Mucosa of rectum (tissue), 2 donors: ENCODE results near the gene ATG16L2.
A peak's percentile ranks its signal among the peaks of the same experiment; 100 is the strongest.

Source experiments
- H3K27ac ChIP-seq, 2 donors: one replicate each; pipeline ENCODE4 v1.7.0; 2013; ENCODE audit warnings: inconsistent platforms in 2 of 2, low read depth in 2 of 2, low read length in 2 of 2
- H3K27me3 ChIP-seq, 2 donors: one replicate each; pipeline ENCODE4 v1.7.0; 2013; ENCODE audit warnings: low read length in 2 of 2; ENCODE audit not compliant: control insufficient read depth in 2 of 2, insufficient read depth in 2 of 2
- H3K36me3 ChIP-seq, 2 donors: one replicate each; pipeline ENCODE4 v1.7.0; 2013; ENCODE audit warnings: low read length in 2 of 2; ENCODE audit not compliant: control insufficient read depth in 2 of 2, insufficient read depth in 2 of 2
- H3K4me1 ChIP-seq, 2 donors: one replicate each; pipeline ENCODE4 v1.7.0; 2013; ENCODE audit warnings: low read length in 2 of 2, mild to moderate bottlenecking in 1 of 2; ENCODE audit not compliant: control insufficient read depth in 2 of 2, insufficient read depth in 2 of 2
- H3K4me3 ChIP-seq, 2 donors: one replicate each; pipeline ENCODE4 v1.7.0; 2013; ENCODE audit warnings: low read length in 2 of 2
- H3K9ac ChIP-seq, 2 donors: one replicate each; pipeline ENCODE4 v1.7.0; 2013; ENCODE audit warnings: low read length in 2 of 2, low read depth in 1 of 2, mild to moderate bottlenecking in 1 of 2
- H3K9me3 ChIP-seq, 2 donors: one replicate each; pipeline ENCODE4 v1.7.0; 2013; ENCODE audit warnings: low read length in 2 of 2; ENCODE audit not compliant: control insufficient read depth in 2 of 2
- donor health status: healthy.
- donor health status: Normal muscosa, but diverticular disease.

ATG16L2 gene

GRCh38 chr11:72773291-72773690 is 40.9 kb upstream of the ATG16L2 start:
- H3K4me1 ChIP-seq, result peaks cover 55 to 59% of the 10 kb centered on the region in 2 donors

GRCh38 chr11:72773696-72774095 is 40.5 kb upstream of the ATG16L2 start:
- Histone ChIP-seq H3K27me3 (no peaks in the 10 kb centered on the region), H3K4me3 (peak overlapping the region in 1 of 2 donors; percentile 0), H3K27ac (peak overlapping the region in 1 of 2 donors; percentile 12), H3K4me1 (peaks cover 59 to 63% of the 10 kb centered on the region in 2 donors), H3K36me3 (peaks cover 29 to 30% of the 10 kb centered on the region in 2 donors), H3K9ac (peak overlapping the region in 1 of 2 donors; percentile 28), H3K9me3 (no peaks in the 10 kb centered on the region)

More at GRCh38 chr11:72773291-72773690, 40.9 kb upstream of the ATG16L2 start:
- Histone ChIP-seq H3K27me3 (no peaks in the 10 kb centered on the region), H3K36me3 (peaks cover 30 to 32% of the 10 kb centered on the region in 2 donors), H3K27ac (peak overlapping the region in 1 of 2 donors; percentile 12), H3K9ac (peak overlapping the region in 1 of 2 donors; percentile 28), H3K4me3 (peak overlapping the region in 1 of 2 donors; percentile 0), H3K9me3 (no peaks in the 10 kb centered on the region)

- Histone ChIP-seq H3K36me3 (peaks cover 27 to 29% of the 10 kb centered on the region in 2 donors), H3K9me3 (no peaks in the 10 kb centered on the region), H3K9ac (peak overlapping the region in 1 of 2 donors; percentile 19), H3K27ac (peak overlapping the region in 1 of 2 donors; percentile 9), H3K4me1 (peaks cover 64 to 65% of the 10 kb centered on the region in 2 donors), H3K4me3 (no peak overlapping the region), H3K27me3 (no peaks in the 10 kb centered on the region)
Observed at GRCh38 chr11:72774499-72774898, 39.7 kb upstream of the ATG16L2 start.

GRCh38 chr11:72775288-72776110 is 38.7 kb upstream of the ATG16L2 start:
- no peak overlapping the region for H3K4me3 ChIP-seq
- H3K4me1 ChIP-seq, result peaks cover 71 to 75% of the 10 kb centered on the region in 2 donors
- no peak overlapping the region for H3K9ac ChIP-seq
- no peak overlapping the region for H3K27ac ChIP-seq
- H3K9me3 ChIP-seq, result no peaks in the 10 kb centered on the region
- no peaks in the 10 kb centered on the region for H3K27me3 ChIP-seq
- H3K36me3 ChIP-seq, result peaks cover 25 to 28% of the 10 kb centered on the region in 2 donors

GRCh38 chr11:72776117-72776843 is 37.9 kb upstream of the ATG16L2 start:
- peaks cover 19 to 25% of the 10 kb centered on the region in 2 donors for H3K36me3 ChIP-seq
- H3K4me1 ChIP-seq, result peaks cover 75 to 81% of the 10 kb centered on the region in 2 donors
- peak overlapping the region; percentile 5 to 93 for H3K9ac ChIP-seq
- H3K27me3 ChIP-seq, result no peaks in the 10 kb centered on the region
- H3K27ac ChIP-seq, result peak overlapping the region; percentile 89 to 93
- peak overlapping the region; percentile 5 to 22 for H3K4me3 ChIP-seq
- H3K9me3 ChIP-seq, result no peaks in the 10 kb centered on the region

GRCh38 chr11:72776844-72777754 is 37.1 kb upstream of the ATG16L2 start:
- peak overlapping the region; percentile 89 to 93 for H3K27ac ChIP-seq
- H3K4me3 ChIP-seq, result peak overlapping the region; percentile 5 to 85
- peak overlapping the region; percentile 24 to 93 for H3K9ac ChIP-seq
- no peaks in the 10 kb centered on the region for H3K27me3 ChIP-seq
- peaks cover 70 to 84% of the 10 kb centered on the region in 2 donors for H3K4me1 ChIP-seq
- H3K9me3 ChIP-seq, result no peaks in the 10 kb centered on the region
- peaks cover 15 to 22% of the 10 kb centered on the region in 2 donors for H3K36me3 ChIP-seq

- Histone ChIP-seq H3K9ac (peak overlapping the region in 1 of 2 donors; percentile 93), H3K27ac (peak overlapping the region; percentile 89 to 93), H3K4me1 (peaks cover 73 to 86% of the 10 kb centered on the region in 2 donors), H3K36me3 (peaks cover 13 to 20% of the 10 kb centered on the region in 2 donors), H3K9me3 (no peaks in the 10 kb centered on the region), H3K27me3 (no peaks in the 10 kb centered on the region), H3K4me3 (peak overlapping the region; percentile 73 to 85)
Observed at GRCh38 chr11:72777755-72778278, 36.4 kb upstream of the ATG16L2 start.

- Histone ChIP-seq H3K27me3 (no peaks in the 10 kb centered on the region), H3K36me3 (peaks cover 11 to 14% of the 10 kb centered on the region in 2 donors), H3K4me1 (peaks cover 71 to 87% of the 10 kb centered on the region in 2 donors), H3K27ac (peak overlapping the region; percentile 89 to 93), H3K9me3 (no peaks in the 10 kb centered on the region), H3K4me3 (peak overlapping the region; percentile 73 to 85), H3K9ac (peak overlapping the region; percentile 92 to 93)
Observed at GRCh38 chr11:72778535-72779494, 35.4 kb upstream of the ATG16L2 start.
